PC-3 (cell line): ENCODE data around the gene CARD6. TPM values are rescaled to one million over a fixed set of nuclear protein-coding genes. Genes with fewer than 3 reads are reported as not detected.
"Not testable (repeated sequence)": the region's sequence is repeated elsewhere in the genome, so short reads cannot be mapped to it uniquely, and the experiment has no call there.

Experiments
- ATAC-seq: fragments of 200-7000 bp; cut with Tn5 transposase; 2 replicates; pipeline ENCODE4 v1.9.1; 2020; ENCODE audit warnings: mild to moderate bottlenecking, moderate library complexity
- Bru-seq: library from RNA; stranded (reverse); fragments of 400-500 nt; gene quantifications from one replicate; lab custom pipeline; 2021; lab: Mats Ljungman, UMichigan
- BruChase-seq, 2 experiments: library from RNA; stranded (reverse); fragments of 400-500 nt; gene quantifications; one replicate each; lab custom pipeline; 2021; lab: Mats Ljungman, UMichigan
- BruUV-seq: library from RNA; stranded (reverse); fragments of 400-500 nt; replicated peaks from 2 replicates; lab custom pipeline; 2021; lab: Mats Ljungman, UMichigan
- CTCF ChIA-PET: fragments of 300-600 bp; sonication (Branson Sonifier 250); formaldehyde crosslinking; loops from one replicate; lab custom pipeline; 2022; ENCODE audit warnings: antibody characterized with exemption; lab: Charles Lee
- POLR2A ChIA-PET: fragments of 300-600 bp; sonication (Branson Sonifier 250); formaldehyde crosslinking; loops from one replicate; lab custom pipeline; 2022; ENCODE audit warnings: antibody characterized with exemption; ENCODE audit not compliant: unreplicated experiment; lab: Charles Lee
- DNase-seq: peaks from one replicate; pipeline ENCODE4 v3.0.0-alpha.2; 2015
- H2AFZ ChIP-seq: fragments of 300-600 bp; sonication (generic); 2 replicates; pipeline ENCODE4 v1.6.0; 2016; ENCODE audit warnings: antibody characterized with exemption, low read length
- H3F3A ChIP-seq: fragments of 300-600 bp; sonication (generic); one replicate; pipeline ENCODE4 v1.6.0; 2017; ENCODE audit warnings: antibody characterized with exemption, low read length, control low read depth, mild to moderate bottlenecking; ENCODE audit not compliant: unreplicated experiment
- H3K27ac ChIP-seq: fragments of 300-600 bp; sonication (generic); 2 replicates; pipeline ENCODE4 v1.5.1; 2016; ENCODE audit warnings: mild to moderate bottlenecking, low read length
- H3K27me3 ChIP-seq: fragments of 300-600 bp; sonication (generic); 2 replicates; pipeline ENCODE4 v1.6.1; 2016; ENCODE audit warnings: low read length, mixed read lengths
- H3K36me3 ChIP-seq: fragments of 300-600 bp; sonication (generic); 2 replicates; pipeline ENCODE4 v1.6.1; 2016; ENCODE audit warnings: low read depth, mixed run types, low read length, mixed read lengths
- H3K4me1 ChIP-seq: fragments of 300-600 bp; sonication (generic); 2 replicates; pipeline ENCODE4 v1.5.1; 2016; ENCODE audit warnings: low read length; ENCODE audit not compliant: insufficient read depth
- H3K4me2 ChIP-seq: fragments of 300-600 bp; sonication (generic); 2 replicates; pipeline ENCODE4 v1.6.0; 2016; ENCODE audit warnings: low read length
- H3K4me3 ChIP-seq: fragments of 300-600 bp; sonication (generic); 2 replicates; pipeline ENCODE4 v1.5.1; 2016; ENCODE audit warnings: mild to moderate bottlenecking, low read length, mixed read lengths
- H3K79me2 ChIP-seq: fragments of 300-600 bp; sonication (generic); 2 replicates; pipeline ENCODE4 v1.6.1; 2017; ENCODE audit warnings: low read length, mixed read lengths
- H3K9ac ChIP-seq: fragments of 300-600 bp; sonication (generic); 2 replicates; pipeline ENCODE4 v1.6.0; 2016; ENCODE audit warnings: mild to moderate bottlenecking, low read length
- H3K9me2 ChIP-seq: fragments of 300-600 bp; sonication (generic); replicated peaks from 2 replicates; pipeline ENCODE4 v1.6.1; 2016; ENCODE audit warnings: mixed run types, low read length, mixed read lengths
- H3K9me3 ChIP-seq: fragments of 300-600 bp; sonication (generic); 2 replicates; pipeline ENCODE4 v1.6.1; 2016; ENCODE audit warnings: low read length, mixed read lengths
- H4K20me1 ChIP-seq: fragments of 300-600 bp; sonication (generic); 2 replicates; pipeline ENCODE4 v1.6.1; 2016; ENCODE audit warnings: low read length, mixed read lengths
- CTCF ChIP-seq: fragments of 300-600 bp; sonication (generic); conservative IDR thresholded peaks from 2 replicates; pipeline ENCODE4 v1.5.1; 2017; ENCODE audit warnings: antibody characterized with exemption, low read depth, mild to moderate bottlenecking, low read length
- EZH2 ChIP-seq: fragments of 300-600 bp; sonication (generic); IDR thresholded peaks from one replicate; pipeline ENCODE4 v1.6.1; 2017; ENCODE audit warnings: antibody characterized with exemption, mild to moderate bottlenecking, low read length; ENCODE audit not compliant: unreplicated experiment
- EZH2phosphoT487 ChIP-seq: fragments of 300-600 bp; sonication (generic); IDR thresholded peaks from 2 replicates; pipeline ENCODE4 v1.6.1; 2018; ENCODE audit warnings: mild to moderate bottlenecking, antibody characterized with exemption, low read length, borderline replicate concordance
- intact Hi-C: fragments of 100-400 bp; cut with micrococcal nuclease; formaldehyde crosslinking; loops from 2 replicates; pipeline ENCODE4 v1.9.0; 2023
- long read RNA-seq: library from polyadenylated mRNA; unstranded; transcript quantifications from one replicate; pipeline ENCODE4 v2.0.0, GENCODE V29; 2021; ENCODE audit not compliant: unreplicated experiment
- total RNA-seq: library from RNA; depleted of rRNA; stranded (reverse); fragments of >200 nt; gene quantifications from 2 replicates; pipeline ENCODE4 v1.2.3, GENCODE V29; 2014; rRNA removed

Gene CARD6
- 1.3 and 2.4 TPM in 2 replicates for total RNA-seq
- percentile 45 among the genes with signal in this experiment for Bru-seq, nascent RNA
- percentile 57 among the genes with signal in this experiment for BruChase-seq, experiment 1, labeled RNA remaining after a 6-hour chase
- percentile 55 among the genes with signal in this experiment for BruChase-seq, experiment 2, labeled RNA remaining after a 2-hour chase
- long read RNA-seq, full-length matches to known transcripts = 6 of 9 reads
- long read RNA-seq, partial matches to known transcripts = 1 of 9 reads
- long read RNA-seq, other reads (novel, unspliced or antisense) = 2 of 9 reads

GRCh38 chr5:40841068-40841805 is at the start of gene CARD6:
TSS of gene CARD6 (plus strand) at chr5:40841367. CDS start at chr5:40841383, 16 bp downstream.
- Histone ChIP-seq H4K20me1 (no peaks in the 10 kb centered on the region), H2AFZ (peak within 1 kb of the TSS; percentile 92), H3K79me2 (no peaks in the 10 kb centered on the region), H3K36me3 (no peaks in the 10 kb centered on the region), H3K4me1 (peaks cover 26% of the 10 kb centered on the region), H3K27ac (peak within 1 kb of the TSS; percentile 39), H3K9ac (peak within 1 kb of the TSS; percentile 56), H3K4me2 (peak within 1 kb of the TSS; percentile 75), H3F3A (peaks cover 6% of the 10 kb centered on the region), H3K4me3 (peak within 1 kb of the TSS; percentile 58), H3K9me2 (no peaks in the 10 kb centered on the region), H3K9me3 (no peaks in the 10 kb centered on the region), H3K27me3 (no peaks in the 10 kb centered on the region)
- CTCF ChIA-PET = interaction anchor here (0.6 to 0.7 kb wide), 3 partner anchors 9 to 438 kb away, joined by 3 to 4 read pairs (median 3); no protein-coding TSS in a partner anchor
- intact Hi-C loops = no loop called here
- BruUV-seq = TSS peak; percentile 82
- DNase-seq (peak; percentile 35), ATAC-seq (no peak; the same call in 1 of the 2 replicates)
- POLR2A ChIA-PET = interaction anchor here (0.7 kb wide), 1 partner anchor 377 kb away, joined by 6 read pairs; no protein-coding TSS in a partner anchor
- TF ChIP-seq EZH2 = no peak
- no peak for TF ChIP-seq EZH2phosphoT487
- peak; percentile 43; the same call in 1 of the 2 replicates for TF ChIP-seq CTCF

GRCh38 chr5:40791715-40792139 is 49.4 kb upstream of the CARD6 start:
- no TSS peak for BruUV-seq
- peaks cover 20% of the 10 kb centered on the region for H3K36me3 ChIP-seq

GRCh38 chr5:40792691-40793090 is 48.5 kb upstream of the CARD6 start:
- H3F3A ChIP-seq, DNase-seq, H3K4me3 ChIP-seq, ATAC-seq, H3K27me3 ChIP-seq, POLR2A ChIA-PET, H3K9me3 ChIP-seq, H2AFZ ChIP-seq, H3K9me2 ChIP-seq, H3K9ac ChIP-seq, intact Hi-C loops, CTCF ChIA-PET, BruUV-seq: not testable (repeated sequence)
- peak overlapping the region; percentile 86 for H3K27ac ChIP-seq
- peaks cover 54% of the 10 kb centered on the region for H4K20me1 ChIP-seq
- H3K4me1 ChIP-seq = peaks cover 36% of the 10 kb centered on the region
- peaks cover 100% of the 10 kb centered on the region for H3K79me2 ChIP-seq
- peaks cover 17% of the 10 kb centered on the region for H3K36me3 ChIP-seq
- peak overlapping the region; percentile 78; the same call in 1 of the 2 replicates for H3K4me2 ChIP-seq

More at GRCh38 chr5:40791715-40792139, 49.4 kb upstream of the CARD6 start:
- ChIA-PET CTCF (no interaction called here), POLR2A (interaction anchor here (0.6 kb wide), 1 partner anchor 33 kb away, joined by 4 read pairs; no protein-coding TSS in a partner anchor)
- Histone ChIP-seq H3K9ac (peak overlapping the region; percentile 51), H3K4me3 (peak overlapping the region; percentile 47), H3K9me2 (no peaks in the 10 kb centered on the region), H3K27me3 (no peaks in the 10 kb centered on the region), H3F3A (peaks cover 3% of the 10 kb centered on the region), H4K20me1 (peaks cover 50% of the 10 kb centered on the region), H3K4me2 (peak overlapping the region; percentile 78), H3K9me3 (peaks cover 7% of the 10 kb centered on the region; the same call in 1 of the 2 replicates), H2AFZ (no peak overlapping the region), H3K79me2 (peaks cover 100% of the 10 kb centered on the region), H3K4me1 (peaks cover 36% of the 10 kb centered on the region), H3K27ac (peak overlapping the region; percentile 86)
- intact Hi-C loops = no loop called here
- TF ChIP-seq EZH2phosphoT487 (no peak), EZH2 (no peak), CTCF (no peak)
- DNase-seq = peak; percentile 48
- peak; percentile 75 for ATAC-seq

- Histone ChIP-seq H3K4me2 (0 out of 2 replicates have a peak overlapping the region, but pooled peaks have one; percentile 13), H3K79me2 (peaks cover 86% of the 10 kb centered on the region), H3K4me1 (peaks cover 39% of the 10 kb centered on the region), H4K20me1 (peaks cover 48% of the 10 kb centered on the region), H3K27ac (peak overlapping the region; percentile 58)
- CTCF ChIA-PET, H3K9me2 ChIP-seq, H3K36me3 ChIP-seq, H2AFZ ChIP-seq, H3K9ac ChIP-seq, BruUV-seq, POLR2A ChIA-PET, H3K9me3 ChIP-seq, ATAC-seq, H3K27me3 ChIP-seq, H3F3A ChIP-seq, H3K4me3 ChIP-seq: not testable (repeated sequence)
- intact Hi-C loops = loop anchor here (1.0 kb wide), 1 partner anchor 39 kb away; the partner anchor contains the start of gene TTC33
- peak; percentile 33 for DNase-seq
Measured at GRCh38 chr5:40794340-40794739, 46.8 kb upstream of the CARD6 start.
